Natural killer cell (primary cell): ENCODE data around the gene PRAME. TPM values are rescaled to one million over a fixed set of nuclear protein-coding genes. Genes with fewer than 3 reads are reported as not detected.

Experiments
- ATAC-seq, 3 donors: fragments of 150-1000 bp in 2 of 3; fragments of 200-7000 bp in 1 of 3; cut with Tn5 transposase; 1 replicate in 1 of 3; 2 replicates in 2 of 3; pipeline ENCODE4 v1.10.0; 2021; ENCODE audit warnings: mild to moderate bottlenecking in 2 of 3, moderate library complexity in 2 of 3
- DNase-seq, 2 donors: peaks; one replicate each; pipeline versions ENCODE4 v3.0.0 to v3.0.0-alpha.2; 2013 to 2021; ENCODE audit warnings: mixed read lengths in 1 of 2
- H3K27ac ChIP-seq: one replicate; pipeline ENCODE4 v1.5.1; 2013; ENCODE audit warnings: mild to moderate bottlenecking, low read length
- H3K27me3 ChIP-seq: one replicate; pipeline ENCODE4 v1.6.1; 2013; ENCODE audit warnings: low read length; ENCODE audit not compliant: control insufficient read depth, insufficient read depth
- H3K36me3 ChIP-seq: one replicate; pipeline ENCODE4 v1.6.1; 2013; ENCODE audit warnings: low read length; ENCODE audit not compliant: control insufficient read depth, insufficient read depth
- H3K4me1 ChIP-seq: one replicate; pipeline ENCODE4 v1.6.1; 2013; ENCODE audit warnings: low read length; ENCODE audit not compliant: control insufficient read depth, insufficient read depth
- H3K4me3 ChIP-seq: one replicate; pipeline ENCODE4 v1.5.1; 2013; ENCODE audit warnings: low read length
- H3K9me3 ChIP-seq: one replicate; pipeline ENCODE4 v1.6.1; 2013; ENCODE audit warnings: low read length; ENCODE audit not compliant: control insufficient read depth, insufficient read depth
- H3K27ac Mint-ChIP-seq, 2 donors: one replicate each; pipeline ENCODE4 v1.8.0; 2022; ENCODE audit warnings: mild to moderate bottlenecking in 2 of 2, mixed read lengths in 2 of 2, moderate library complexity in 1 of 2
- H3K27me3 Mint-ChIP-seq, 2 donors: one replicate each; pipeline ENCODE4 v1.8.0; 2022; ENCODE audit warnings: low read depth in 2 of 2, mixed read lengths in 2 of 2
- H3K36me3 Mint-ChIP-seq: one replicate; pipeline ENCODE4 v1.8.0; 2022; ENCODE audit warnings: mixed read lengths
- H3K4me1 Mint-ChIP-seq, 2 donors: one replicate each; pipeline ENCODE4 v1.8.0; 2022; ENCODE audit warnings: mixed read lengths in 2 of 2
- H3K4me3 Mint-ChIP-seq: one replicate; pipeline ENCODE4 v1.8.0; 2022; ENCODE audit warnings: mild to moderate bottlenecking, moderate library complexity, mixed read lengths
- H3K9me3 Mint-ChIP-seq, 2 donors: one replicate each; pipeline ENCODE4 v1.8.0; 2022; ENCODE audit warnings: mixed read lengths in 2 of 2
- WGBS: methylation state at CpG from one replicate; pipeline ENCODE4 v1.1.7; 2013; ENCODE audit warnings: missing lambda C conversion rate; ENCODE audit not compliant: insufficient coverage; 5-methylcytosine and 5-hydroxymethylcytosine counted together
- intact Hi-C: fragments of 100-400 bp; cut with micrococcal nuclease; formaldehyde crosslinking; loops from one replicate; pipeline ENCODE4 v1.14.2; 2022
- total RNA-seq, 4 donors: library from RNA; stranded (reverse); fragments of 120-200 nt in 1 of 4; gene quantifications; one replicate each; pipeline versions ENCODE4 v1.2.3 to v1.2.4, GENCODE V29; 2013 to 2022
- TF ChIP-seq, protein P1 (sequence below): fragments of 200-600 bp; IDR thresholded peaks from one replicate; pipeline ENCODE4 v1.8.0; 2022; ENCODE audit warnings: antibody characterized with exemption

The PRAME gene
- total RNA-seq, 3 donors from 2014 or later (not counting 1 experiment from before 2014, with no cell fraction given) = not detected

GRCh38 chr22:22593250-22593649 is 34.2 kb upstream of the PRAME start:
- Histone ChIP-seq H3K4me1 (no peaks in the 10 kb centered on the region), H3K27me3 (no peaks in the 10 kb centered on the region), H3K36me3 (no peaks in the 10 kb centered on the region), H3K4me3 (no peak overlapping the region), H3K9me3 (no peaks in the 10 kb centered on the region), H3K27ac (no peak overlapping the region)
- peaks cover 0 to 7% of the 10 kb centered on the region in 2 donors for H3K27me3 Mint-ChIP-seq
- no peaks in the 10 kb centered on the region for H3K9me3 Mint-ChIP-seq
- TF ChIP-seq, protein P1, sequence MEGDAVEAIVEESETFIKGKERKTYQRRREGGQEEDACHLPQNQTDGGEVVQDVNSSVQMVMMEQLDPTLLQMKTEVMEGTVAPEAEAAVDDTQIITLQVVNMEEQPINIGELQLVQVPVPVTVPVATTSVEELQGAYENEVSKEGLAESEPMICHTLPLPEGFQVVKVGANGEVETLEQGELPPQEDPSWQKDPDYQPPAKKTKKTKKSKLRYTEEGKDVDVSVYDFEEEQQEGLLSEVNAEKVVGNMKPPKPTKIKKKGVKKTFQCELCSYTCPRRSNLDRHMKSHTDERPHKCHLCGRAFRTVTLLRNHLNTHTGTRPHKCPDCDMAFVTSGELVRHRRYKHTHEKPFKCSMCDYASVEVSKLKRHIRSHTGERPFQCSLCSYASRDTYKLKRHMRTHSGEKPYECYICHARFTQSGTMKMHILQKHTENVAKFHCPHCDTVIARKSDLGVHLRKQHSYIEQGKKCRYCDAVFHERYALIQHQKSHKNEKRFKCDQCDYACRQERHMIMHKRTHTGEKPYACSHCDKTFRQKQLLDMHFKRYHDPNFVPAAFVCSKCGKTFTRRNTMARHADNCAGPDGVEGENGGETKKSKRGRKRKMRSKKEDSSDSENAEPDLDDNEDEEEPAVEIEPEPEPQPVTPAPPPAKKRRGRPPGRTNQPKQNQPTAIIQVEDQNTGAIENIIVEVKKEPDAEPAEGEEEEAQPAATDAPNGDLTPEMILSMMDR = no peak
- ATAC-seq (no peak), DNase-seq (no peak)
- H3K27ac Mint-ChIP-seq = no peak overlapping the region
- intact Hi-C loops = loop anchor here (10.0 kb wide), 1 partner anchor 532 kb away; no protein-coding TSS in a partner anchor
- H3K4me1 Mint-ChIP-seq = peaks cover 6% of the 10 kb centered on the region in 2 donors
- no peak overlapping the region for H3K4me3 Mint-ChIP-seq
- 71% methylated on average over 2 of the region's 2 CpGs for WGBS
- no peaks in the 10 kb centered on the region for H3K36me3 Mint-ChIP-seq

DNA sequence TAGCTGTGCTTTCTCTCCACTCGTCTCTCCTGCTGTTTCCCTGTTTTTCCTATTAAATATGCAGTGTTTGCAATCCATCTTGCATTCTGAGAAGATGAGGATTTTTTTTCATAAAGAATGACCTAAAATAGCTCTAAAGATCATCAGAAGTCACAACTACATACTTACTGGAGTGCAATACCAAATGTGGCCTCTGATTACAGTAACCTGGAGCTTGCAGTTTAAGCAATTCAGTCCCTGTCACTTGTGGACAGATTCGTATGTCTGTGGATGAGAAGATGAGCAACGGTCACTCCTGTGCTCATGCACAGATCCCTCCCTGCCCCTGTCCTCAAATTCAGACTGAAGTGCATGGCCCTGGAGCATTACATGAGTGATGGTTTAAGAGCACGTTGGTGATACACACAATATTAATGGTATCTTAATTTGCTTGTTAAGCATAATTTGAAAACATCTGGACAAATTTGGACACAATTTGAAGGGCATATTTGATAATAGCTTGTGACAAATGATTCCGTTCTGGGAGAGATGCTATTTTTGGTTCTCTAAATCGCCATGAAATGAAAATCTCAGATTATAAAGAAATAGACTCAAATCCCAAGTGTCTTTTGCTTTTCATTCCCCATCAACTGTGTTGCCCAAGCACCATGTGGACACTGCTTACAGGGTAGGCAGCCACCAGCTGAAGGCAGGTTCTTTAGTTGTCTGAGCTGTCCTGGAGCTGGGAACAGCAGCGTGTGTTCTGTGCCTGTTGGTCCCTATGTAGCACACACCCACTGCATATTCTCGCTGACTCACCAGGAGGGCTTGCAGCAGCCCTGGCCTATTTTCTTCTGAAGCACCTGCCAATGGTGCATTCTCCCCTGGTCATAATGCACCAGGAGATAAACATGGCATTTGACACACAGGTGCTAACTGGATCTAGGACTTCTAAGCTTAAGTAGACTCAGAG is 32.6 kb upstream of the PRAME start:
- H3K36me3 Mint-ChIP-seq = no peaks in the 10 kb centered on the region
- H3K4me3 Mint-ChIP-seq = no peak overlapping the region
- Histone ChIP-seq H3K4me1 (no peaks in the 10 kb centered on the region), H3K27me3 (peaks cover 3% of the 10 kb centered on the region), H3K9me3 (no peaks in the 10 kb centered on the region), H3K36me3 (no peaks in the 10 kb centered on the region), H3K4me3 (no peak overlapping the region), H3K27ac (no peak overlapping the region)
- peaks cover under 1 to 7% of the 10 kb centered on the region in 2 donors for H3K27me3 Mint-ChIP-seq
- TF ChIP-seq, protein P1 = no peak
- ATAC-seq (no peak), DNase-seq (no peak)
- intact Hi-C loops = loop anchor here (10.0 kb wide), 1 partner anchor 533 kb away; no protein-coding TSS in a partner anchor
- H3K4me1 Mint-ChIP-seq = peaks cover 6% of the 10 kb centered on the region in 2 donors
- 82% methylated on average over 8 of the region's 8 CpGs for WGBS
- no peaks in the 10 kb centered on the region for H3K9me3 Mint-ChIP-seq
- H3K27ac Mint-ChIP-seq = no peak overlapping the region

DNA sequence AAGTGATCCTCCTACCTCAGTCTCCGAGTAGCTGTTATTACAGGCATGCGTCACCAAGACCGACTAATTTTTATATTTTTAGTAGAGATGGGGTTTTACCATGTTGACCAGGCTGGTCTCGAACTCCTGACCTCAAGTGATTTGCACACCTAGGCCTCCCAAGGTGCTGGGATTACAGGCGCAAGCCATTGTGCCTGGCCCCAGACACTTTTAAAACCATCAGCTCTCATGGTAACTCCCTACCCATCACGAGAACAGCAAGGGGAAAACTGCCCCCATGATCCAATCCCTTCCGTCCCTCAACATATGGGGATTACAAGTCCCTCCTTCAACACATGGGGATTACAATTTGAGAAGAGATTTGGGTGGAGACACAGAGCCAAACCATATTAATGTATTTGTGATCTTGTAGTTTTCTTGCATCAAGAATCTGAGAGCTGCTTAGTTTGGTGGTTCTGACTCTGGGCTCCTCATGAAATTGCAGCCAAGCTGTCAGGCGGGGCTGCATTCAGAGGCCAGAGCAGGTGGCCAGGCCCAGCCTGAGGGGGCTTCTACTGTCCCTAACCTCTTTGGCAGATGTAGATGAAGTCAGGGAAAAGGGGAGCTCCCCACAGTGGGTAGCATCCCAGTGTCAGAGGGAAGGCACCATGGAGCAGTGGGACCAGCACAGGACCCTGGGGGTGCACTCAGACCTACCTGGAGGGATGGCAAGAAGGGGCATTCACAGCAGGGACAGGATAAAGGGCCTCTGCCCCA is 31.2 kb upstream of the PRAME start:
- intact Hi-C loops = loop anchor here (10.0 kb wide), 1 partner anchor 534 kb away; no protein-coding TSS in a partner anchor
- no peak overlapping the region for H3K27ac Mint-ChIP-seq
- H3K4me1 Mint-ChIP-seq = peaks cover 6% of the 10 kb centered on the region in 2 donors
- ATAC-seq (no peak), DNase-seq (no peak)
- Histone ChIP-seq H3K27ac (no peak overlapping the region), H3K27me3 (peaks cover 3% of the 10 kb centered on the region), H3K4me3 (no peak overlapping the region), H3K9me3 (no peaks in the 10 kb centered on the region), H3K4me1 (no peaks in the 10 kb centered on the region), H3K36me3 (no peaks in the 10 kb centered on the region)
- no peaks in the 10 kb centered on the region for H3K36me3 Mint-ChIP-seq
- H3K27me3 Mint-ChIP-seq = peaks cover 13 to 14% of the 10 kb centered on the region in 2 donors
- WGBS = 96% methylated on average over 7 of the region's 8 CpGs
- no peaks in the 10 kb centered on the region for H3K9me3 Mint-ChIP-seq
- TF ChIP-seq, protein P1 = no peak
- no peak overlapping the region for H3K4me3 Mint-ChIP-seq
